Naive thymus-derived CD4-positive, alpha-beta T cell (primary cell): ENCODE results near the gene DTYMK. TPM values are rescaled to one million over a fixed set of nuclear protein-coding genes. Genes with fewer than 3 reads are reported as not detected.

ENCODE experiments used
- ATAC-seq: fragments of 150-1000 bp; cut with Tn5 transposase; 2 replicates; pipeline ENCODE4 v1.10.0; 2021; ENCODE audit warnings: mild to moderate bottlenecking, moderate library complexity
- CTCF ChIA-PET: fragments of 350-600 bp; sonication (Branson Sonifier 250); formaldehyde crosslinking; loops from one replicate; lab custom pipeline; 2021; ENCODE audit warnings: antibody characterized with exemption; lab: Charles Lee
- POLR2A ChIA-PET: fragments of 350-600 bp; sonication (Branson Sonifier 250); formaldehyde crosslinking; loops from one replicate; lab custom pipeline; 2021; ENCODE audit warnings: antibody characterized with exemption, inconsistent platforms; lab: Charles Lee
- DNase-seq, 9 donors: peaks; one replicate each; pipeline versions ENCODE4 v3.0.0 to v3.0.0-alpha.2; 2020 to 2022; ENCODE audit warnings: mixed read lengths in 1 of 9
- H3K27ac ChIP-seq: one replicate; pipeline ENCODE4 v1.7.0; 2013; ENCODE audit warnings: mild to moderate bottlenecking, low read depth, low read length, moderate library complexity
- H3K27me3 ChIP-seq, 2 donors: one replicate each; pipeline ENCODE4 v1.7.0; 2013; ENCODE audit warnings: low read length in 2 of 2, mild to moderate bottlenecking in 2 of 2, moderate library complexity in 2 of 2; ENCODE audit not compliant: control insufficient read depth in 2 of 2, insufficient read depth in 2 of 2
- H3K36me3 ChIP-seq, 3 experiments: 1 replicate in 2 of 3; 2 replicates in 1 of 3; pipeline ENCODE4 v1.7.0; 2013; ENCODE audit warnings: low read length in 3 of 3, mild to moderate bottlenecking in 3 of 3, moderate library complexity in 1 of 3; ENCODE audit not compliant: insufficient read depth in 3 of 3, control insufficient read depth in 2 of 3
- H3K4me1 ChIP-seq, 2 donors: one replicate each; pipeline ENCODE4 v1.7.0; 2013; ENCODE audit warnings: low read length in 2 of 2, mild to moderate bottlenecking in 2 of 2, moderate library complexity in 1 of 2; ENCODE audit not compliant: control insufficient read depth in 2 of 2, insufficient read depth in 2 of 2
- H3K4me3 ChIP-seq: 2 replicates; pipeline ENCODE4 v1.7.0; 2013; ENCODE audit warnings: mild to moderate bottlenecking, low read length
- H3K9me3 ChIP-seq, 3 experiments: 1 replicate in 2 of 3; 2 replicates in 1 of 3; pipeline ENCODE4 v1.7.0; 2013; ENCODE audit warnings: low read length in 3 of 3; ENCODE audit not compliant: control insufficient read depth in 2 of 3
- H3K27ac Mint-ChIP-seq, 9 donors: one replicate each; pipeline ENCODE4 v1.8.0; 2020 to 2022; ENCODE audit warnings: mixed read lengths in 9 of 9, mild to moderate bottlenecking in 8 of 9, moderate library complexity in 5 of 9, inconsistent platforms in 2 of 9
- H3K27me3 Mint-ChIP-seq, 5 donors: one replicate each; pipeline ENCODE4 v1.8.0; 2021 to 2022; ENCODE audit warnings: mixed read lengths in 5 of 5, mild to moderate bottlenecking in 1 of 5
- H3K36me3 Mint-ChIP-seq, 5 donors: one replicate each; pipeline ENCODE4 v1.8.0; 2020 to 2022; ENCODE audit warnings: mixed read lengths in 5 of 5, mild to moderate bottlenecking in 3 of 5, inconsistent platforms in 1 of 5
- H3K4me1 Mint-ChIP-seq, 7 donors: one replicate each; pipeline ENCODE4 v1.8.0; 2020 to 2022; ENCODE audit warnings: mixed read lengths in 7 of 7, mild to moderate bottlenecking in 3 of 7, inconsistent platforms in 1 of 7
- H3K4me3 Mint-ChIP-seq, 10 donors: one replicate each; pipeline ENCODE4 v1.8.0; 2020 to 2022; ENCODE audit warnings: mild to moderate bottlenecking in 10 of 10, mixed read lengths in 10 of 10, moderate library complexity in 6 of 10, inconsistent platforms in 2 of 10
- H3K9me3 Mint-ChIP-seq, 11 donors: one replicate each; pipeline ENCODE4 v1.8.0; 2020 to 2022; ENCODE audit warnings: mixed read lengths in 11 of 11, mild to moderate bottlenecking in 4 of 11, inconsistent platforms in 1 of 11, moderate library complexity in 1 of 11
- intact Hi-C, 2 donors: fragments of 100-400 bp; cut with micrococcal nuclease; formaldehyde crosslinking; loops; one replicate each; pipeline ENCODE4 v1.15.1; 2023
- polyA plus RNA-seq, 2 donors: library from polyadenylated mRNA; unstranded; fragments of 300-500 nt; fragmentation: Illumina TruSeq; gene quantifications; one replicate each; pipeline ENCODE4 v1.2.3, GENCODE V29; 2021
- total RNA-seq, 6 experiments: library from RNA in 5 of 6; stranded (reverse) in 5 of 6; gene quantifications; 1 replicate in 5 of 6; 2 replicates in 1 of 6; pipeline ENCODE4 v1.2.3 and lab custom pipeline; 2021 to 2026

Gene DTYMK
- total and polyA plus RNA-seq, 7 experiments from 2014 or later: 12.0 to 65.7 (median 20.6) TPM

- ATAC-seq (no peak), DNase-seq (no peak)
- Histone ChIP-seq H3K9me3 (no peaks in the 10 kb centered on the region), H3K36me3 (peaks cover 6 to 46% (median 13%) of the 10 kb centered on the region in 3 experiments), H3K27ac (no peak overlapping the region), H3K27me3 (no peaks in the 10 kb centered on the region), H3K4me3 (no peak overlapping the region), H3K4me1 (no peaks in the 10 kb centered on the region)
- ChIA-PET POLR2A (no interaction called here), CTCF (no interaction called here)
- H3K9me3 Mint-ChIP-seq: no peaks in the 10 kb centered on the region
- no peak overlapping the region for H3K4me3 Mint-ChIP-seq
- intact Hi-C loops: no loop called here
- peaks cover 6 to 32% (median 16%) of the 10 kb centered on the region in 7 donors for H3K4me1 Mint-ChIP-seq
- H3K27ac Mint-ChIP-seq: no peak overlapping the region
- H3K27me3 Mint-ChIP-seq: no peaks in the 10 kb centered on the region
- H3K36me3 Mint-ChIP-seq: peaks cover 0 to 17% (median 0%) of the 10 kb centered on the region in 5 donors
Observed at GRCh38 chr2:241649927-241650326, 36.7 kb downstream of the DTYMK start.

GRCh38 chr2:241649404-241649803 is 37.2 kb downstream of the DTYMK start:
- no peak for ATAC-seq
- H3K9me3 Mint-ChIP-seq: peaks cover 0 to under 1% (median 0%) of the 10 kb centered on the region in 11 donors
- peaks cover 7 to 36% (median 18%) of the 10 kb centered on the region in 7 donors for H3K4me1 Mint-ChIP-seq
- Histone ChIP-seq H3K27ac (no peak overlapping the region), H3K36me3 (peaks cover 6 to 43% (median 10%) of the 10 kb centered on the region in 3 experiments), H3K27me3 (no peaks in the 10 kb centered on the region), H3K4me1 (no peaks in the 10 kb centered on the region), H3K4me3 (no peak overlapping the region), H3K9me3 (no peaks in the 10 kb centered on the region)
- CTCF ChIA-PET: no interaction called here
- POLR2A ChIA-PET: interaction anchor here (1.3 kb wide), 1 partner anchor 11 kb away, joined by 3 read pairs; no protein-coding TSS in a partner anchor
- H3K4me3 Mint-ChIP-seq: no peak overlapping the region
- H3K27me3 Mint-ChIP-seq: no peaks in the 10 kb centered on the region
- peaks cover 0 to 13% (median 0%) of the 10 kb centered on the region in 5 donors for H3K36me3 Mint-ChIP-seq
- intact Hi-C loops: no loop called here
- no peak for DNase-seq
- H3K27ac Mint-ChIP-seq: peak overlapping the region in 3 of 9 donors; percentile 7 to 67 (median 62)

GRCh38 chr2:241648453-241648852 is 38.2 kb downstream of the DTYMK start:
- intact Hi-C loops: no loop called here
- ChIA-PET POLR2A (interaction anchor here (1.3 kb wide), 1 partner anchor 10 kb away, joined by 3 read pairs; no protein-coding TSS in a partner anchor), CTCF (no interaction called here)
- no peak overlapping the region for H3K4me3 Mint-ChIP-seq
- no peak overlapping the region for H3K27ac ChIP-seq
- peak overlapping the region in 3 of 9 donors; percentile 10 to 65 (median 38) for H3K27ac Mint-ChIP-seq
- peaks cover 6 to 42% (median 10%) of the 10 kb centered on the region in 3 experiments for H3K36me3 ChIP-seq
- DNase-seq (no peak), ATAC-seq (no peak)
- H3K27me3 Mint-ChIP-seq: no peaks in the 10 kb centered on the region
- H3K4me1 ChIP-seq: no peaks in the 10 kb centered on the region
- H3K9me3 Mint-ChIP-seq: peaks cover 0 to 2% (median 0%) of the 10 kb centered on the region in 11 donors
- H3K27me3 ChIP-seq: no peaks in the 10 kb centered on the region
- peaks cover 0 to 13% (median 0%) of the 10 kb centered on the region in 5 donors for H3K36me3 Mint-ChIP-seq
- H3K4me3 ChIP-seq: no peak overlapping the region
- H3K4me1 Mint-ChIP-seq: peaks cover 10 to 45% (median 26%) of the 10 kb centered on the region in 7 donors
- H3K9me3 ChIP-seq: no peaks in the 10 kb centered on the region

- no peaks in the 10 kb centered on the region for H3K27me3 ChIP-seq
- Mint-ChIP-seq H3K4me1 (peaks cover 15 to 61% (median 39%) of the 10 kb centered on the region in 7 donors), H3K27ac (no peak overlapping the region), H3K36me3 (peaks cover 0 to 2% (median 0%) of the 10 kb centered on the region in 5 donors), H3K4me3 (peak overlapping the region in 1 of 10 donors; percentile 12), H3K27me3 (no peaks in the 10 kb centered on the region), H3K9me3 (peaks cover 0 to 2% (median 0%) of the 10 kb centered on the region in 11 donors)
- no peaks in the 10 kb centered on the region for H3K4me1 ChIP-seq
- H3K27ac ChIP-seq: no peak overlapping the region
- ATAC-seq (no peak), DNase-seq (no peak)
- H3K9me3 ChIP-seq: no peaks in the 10 kb centered on the region
- CTCF ChIA-PET: interaction anchor here (0.6 kb wide), 1 partner anchor 719 kb away, joined by 3 read pairs; no protein-coding TSS in a partner anchor
- POLR2A ChIA-PET: no interaction called here
- intact Hi-C loops: no loop called here
- peaks cover 0 to 19% (median 3%) of the 10 kb centered on the region in 3 experiments for H3K36me3 ChIP-seq
- H3K4me3 ChIP-seq: no peak overlapping the region
Observed at GRCh38 chr2:241645915-241646645, 40.5 kb downstream of the DTYMK start.

- DNase-seq: no peak
- H3K27me3 Mint-ChIP-seq: no peaks in the 10 kb centered on the region
- no peaks in the 10 kb centered on the region for H3K9me3 ChIP-seq
- peak overlapping the region in 1 of 10 donors; percentile 12 for H3K4me3 Mint-ChIP-seq
- ATAC-seq: peak; percentile 12
- H3K4me1 Mint-ChIP-seq: peaks cover 20 to 69% (median 45%) of the 10 kb centered on the region in 7 donors
- intact Hi-C loops: no loop called here
- CTCF ChIA-PET: no interaction called here
- peaks cover 0 to 4% (median 0%) of the 10 kb centered on the region in 11 donors for H3K9me3 Mint-ChIP-seq
- no peaks in the 10 kb centered on the region for H3K27me3 ChIP-seq
- H3K36me3 Mint-ChIP-seq: peaks cover 0 to 4% (median 0%) of the 10 kb centered on the region in 5 donors
- H3K36me3 ChIP-seq: peaks cover 0 to 11% (median 0%) of the 10 kb centered on the region in 3 experiments
- H3K27ac ChIP-seq: no peak overlapping the region
- no peak overlapping the region for H3K27ac Mint-ChIP-seq
- POLR2A ChIA-PET: interaction anchor here (1.3 kb wide), 1 partner anchor 10 kb away, joined by 3 read pairs; no protein-coding TSS in a partner anchor
- no peak overlapping the region for H3K4me3 ChIP-seq
- H3K4me1 ChIP-seq: no peaks in the 10 kb centered on the region
Observed at GRCh38 chr2:241645056-241645914, 41.3 kb downstream of the DTYMK start.

- Histone ChIP-seq H3K36me3 (peaks cover 0 to 15% (median 0%) of the 10 kb centered on the region in 3 experiments), H3K4me3 (no peak overlapping the region), H3K27ac (no peak overlapping the region), H3K27me3 (no peaks in the 10 kb centered on the region), H3K4me1 (peaks cover 19 to 20% of the 10 kb centered on the region in 2 donors), H3K9me3 (no peaks in the 10 kb centered on the region)
- DNase-seq (no peak), ATAC-seq (no peak)
- Mint-ChIP-seq H3K4me3 (peak overlapping the region in 3 of 10 donors; percentile 2 to 50 (median 7)), H3K27me3 (no peaks in the 10 kb centered on the region), H3K27ac (peak overlapping the region in 3 of 9 donors; percentile 25 to 76 (median 56)), H3K36me3 (peaks cover 0 to 18% (median 0%) of the 10 kb centered on the region in 5 donors), H3K4me1 (peaks cover 36 to 76% (median 58%) of the 10 kb centered on the region in 7 donors), H3K9me3 (peaks cover 0 to 5% (median 0%) of the 10 kb centered on the region in 11 donors)
- intact Hi-C loops: no loop called here
- CTCF ChIA-PET: interaction anchor here (0.7 to 1.0 kb wide), 3 partner anchors 17 to 724 kb away, joined by 3 to 4 read pairs (median 3); no protein-coding TSS in a partner anchor
- POLR2A ChIA-PET: interaction anchor here (0.6 kb wide), 1 partner anchor 73 kb away, joined by 4 read pairs; no protein-coding TSS in a partner anchor
Observed at GRCh38 chr2:241641631-241642030, 45.0 kb downstream of the DTYMK start.
